Measurements from ENCODE around the gene TMOD2.

DNA sequence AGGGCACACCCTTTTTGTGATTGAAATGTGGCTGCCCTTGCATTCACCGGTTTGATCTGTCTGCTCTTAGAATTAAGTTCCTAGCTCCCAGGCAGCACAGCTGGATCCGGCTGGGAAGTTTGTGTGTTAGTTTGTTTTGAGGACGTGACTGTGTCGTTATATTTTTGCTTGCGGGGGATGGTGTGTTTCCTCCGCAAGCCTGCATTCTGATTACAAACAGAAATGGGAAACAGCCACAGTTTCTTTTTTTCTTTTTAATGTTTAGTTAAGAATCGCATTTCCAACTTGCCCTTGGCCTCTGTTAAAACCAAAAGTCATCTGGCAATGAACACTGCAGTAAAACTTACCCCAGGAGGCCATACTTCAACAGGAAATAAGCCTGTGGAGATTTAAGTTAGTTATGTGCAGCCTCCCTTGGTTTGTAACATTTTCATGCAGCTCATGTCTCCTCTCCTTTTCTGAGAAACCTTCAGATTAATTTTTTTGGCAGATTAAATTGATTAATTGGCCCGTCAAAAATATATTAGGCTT, 78.9 kb downstream of the TMOD2 start:
- no peak for TF ChIP-seq POLR2A (IDR thresholded peaks at IDR 0.05; ENCODE audit: extremely low read depth, insufficient read length)
- TF ChIP-seq, protein P1, sequence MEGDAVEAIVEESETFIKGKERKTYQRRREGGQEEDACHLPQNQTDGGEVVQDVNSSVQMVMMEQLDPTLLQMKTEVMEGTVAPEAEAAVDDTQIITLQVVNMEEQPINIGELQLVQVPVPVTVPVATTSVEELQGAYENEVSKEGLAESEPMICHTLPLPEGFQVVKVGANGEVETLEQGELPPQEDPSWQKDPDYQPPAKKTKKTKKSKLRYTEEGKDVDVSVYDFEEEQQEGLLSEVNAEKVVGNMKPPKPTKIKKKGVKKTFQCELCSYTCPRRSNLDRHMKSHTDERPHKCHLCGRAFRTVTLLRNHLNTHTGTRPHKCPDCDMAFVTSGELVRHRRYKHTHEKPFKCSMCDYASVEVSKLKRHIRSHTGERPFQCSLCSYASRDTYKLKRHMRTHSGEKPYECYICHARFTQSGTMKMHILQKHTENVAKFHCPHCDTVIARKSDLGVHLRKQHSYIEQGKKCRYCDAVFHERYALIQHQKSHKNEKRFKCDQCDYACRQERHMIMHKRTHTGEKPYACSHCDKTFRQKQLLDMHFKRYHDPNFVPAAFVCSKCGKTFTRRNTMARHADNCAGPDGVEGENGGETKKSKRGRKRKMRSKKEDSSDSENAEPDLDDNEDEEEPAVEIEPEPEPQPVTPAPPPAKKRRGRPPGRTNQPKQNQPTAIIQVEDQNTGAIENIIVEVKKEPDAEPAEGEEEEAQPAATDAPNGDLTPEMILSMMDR (IDR thresholded peaks at IDR 0.05; ENCODE audit: low read depth, low read length), result no peak
